Stimulated activated CD4-positive, alpha-beta T cell treated with anti-CD3 and anti-CD28 coated beads, TNF-alpha, amount 100 ng/mL, for 1 hour (primary cell): Measurements from ENCODE around the gene ARRB1.
"Not testable (repeated sequence)": the region's sequence is repeated elsewhere in the genome, so short reads cannot be mapped to it uniquely, and the experiment has no call there.

Experiments used
- DNase-seq, 3 donors: peaks; one replicate each; pipeline ENCODE4 v3.0.0-alpha.2; 2020; ENCODE audit warnings: low read depth in 3 of 3, low spot score in 1 of 3

Gene ARRB1

GRCh38 chr11:75277991-75278790, 73.3 kb downstream of the ARRB1 start:
- no peak for DNase-seq

- no peak for DNase-seq
These were observed 74.2 kb downstream of the ARRB1 start for GRCh38 chr11:75277211-75277805.

- DNase-seq: no peak
These were observed 74.8 kb downstream of the ARRB1 start for GRCh38 chr11:75276686-75277085.

DNA sequence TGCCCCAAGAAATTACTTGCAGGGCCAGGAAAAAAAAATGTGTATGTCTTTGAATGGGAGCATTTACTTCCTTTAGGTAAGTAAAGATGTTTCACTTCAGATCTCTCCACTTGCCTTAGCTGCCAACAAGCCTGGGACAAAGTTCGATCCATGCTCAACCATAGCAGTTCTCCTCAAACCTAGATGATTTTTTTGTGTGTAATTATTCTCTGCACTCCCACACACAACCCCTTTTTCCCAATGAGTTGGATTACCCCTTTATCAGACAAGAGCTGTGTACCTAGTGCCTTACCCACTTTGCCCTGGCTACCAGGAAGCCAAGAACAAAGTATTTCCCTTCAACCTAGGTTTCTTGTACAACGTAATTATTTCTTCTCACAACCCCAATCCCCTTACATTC, 75.3 kb downstream of the ARRB1 start:
- no peak for DNase-seq

DNA sequence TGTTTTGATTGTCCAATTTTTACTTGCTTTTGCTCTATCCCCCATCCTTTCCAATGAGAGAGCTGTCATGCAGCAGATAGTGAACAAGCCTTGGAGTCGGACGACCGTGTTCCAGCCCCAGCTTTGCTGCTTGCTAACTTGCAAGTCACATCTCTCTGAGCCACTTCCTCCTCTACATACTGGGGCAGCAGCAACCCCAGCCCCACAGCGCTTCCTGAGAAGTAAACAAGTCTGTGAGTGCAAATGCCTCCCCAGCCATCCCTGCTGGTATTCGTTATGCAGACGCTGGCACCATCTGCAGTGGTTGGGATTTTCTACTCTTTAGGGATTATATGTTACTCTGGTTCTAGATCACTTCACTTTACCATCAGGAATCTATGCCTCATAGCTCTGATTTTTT, 75.9 kb downstream of the ARRB1 start:
- DNase-seq: peak; percentile 31 to 58 (median 56)

- DNase-seq: not testable (repeated sequence)
These were observed 76.7 kb downstream of the ARRB1 start for GRCh38 chr11:75274716-75275115.

DNA sequence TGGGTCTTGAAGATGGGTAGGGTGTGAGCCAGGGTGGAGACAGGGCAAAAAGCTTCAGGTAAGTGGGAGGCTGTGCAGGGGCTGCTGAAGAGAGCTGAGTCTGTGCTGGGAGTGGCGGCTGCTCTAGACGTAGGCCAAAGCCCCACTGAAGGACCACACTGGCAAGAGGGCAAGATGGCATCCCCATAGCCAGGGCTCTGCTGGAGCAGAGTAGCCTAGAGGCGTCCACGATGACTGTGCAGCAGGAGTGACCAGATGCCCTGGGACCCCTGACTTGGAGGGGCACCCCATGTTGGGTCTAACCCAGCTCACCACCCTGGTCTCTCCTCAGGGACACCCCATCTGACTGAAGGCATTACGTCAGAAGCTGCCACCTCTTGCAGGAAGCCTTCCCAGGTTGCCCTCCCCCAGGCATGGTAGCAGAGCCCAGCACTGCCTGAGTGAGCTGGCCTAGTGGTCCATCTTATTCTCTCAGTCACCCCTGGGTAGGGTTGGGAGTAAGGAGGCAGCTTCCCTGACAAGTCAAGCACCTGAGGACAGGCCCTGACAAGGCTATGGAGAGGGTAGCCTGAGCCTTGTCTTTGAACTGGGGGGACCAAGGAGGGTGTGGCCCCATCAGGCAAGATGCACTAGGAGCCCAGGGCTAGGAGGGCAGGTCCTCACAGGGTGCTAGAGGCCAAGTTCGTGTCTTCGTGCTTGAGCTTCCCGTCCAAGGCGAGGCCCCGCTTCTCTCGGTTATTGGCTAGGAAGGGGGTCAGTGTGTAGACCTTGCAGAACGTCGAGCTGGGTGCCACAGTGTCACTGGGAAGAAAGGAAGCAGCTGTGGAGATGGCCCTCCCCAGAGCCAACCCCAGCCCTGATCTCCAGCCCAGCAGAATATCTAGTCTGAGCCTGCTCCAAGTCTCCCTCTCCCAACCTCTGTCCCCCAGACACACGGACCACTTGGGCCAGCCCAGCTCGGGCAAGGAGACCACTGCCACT, 77.8 kb downstream of the ARRB1 start:
- DNase-seq: no peak

GRCh38 chr11:75272821-75273301, 78.6 kb downstream of the ARRB1 start:
- DNase-seq: no peak

DNA sequence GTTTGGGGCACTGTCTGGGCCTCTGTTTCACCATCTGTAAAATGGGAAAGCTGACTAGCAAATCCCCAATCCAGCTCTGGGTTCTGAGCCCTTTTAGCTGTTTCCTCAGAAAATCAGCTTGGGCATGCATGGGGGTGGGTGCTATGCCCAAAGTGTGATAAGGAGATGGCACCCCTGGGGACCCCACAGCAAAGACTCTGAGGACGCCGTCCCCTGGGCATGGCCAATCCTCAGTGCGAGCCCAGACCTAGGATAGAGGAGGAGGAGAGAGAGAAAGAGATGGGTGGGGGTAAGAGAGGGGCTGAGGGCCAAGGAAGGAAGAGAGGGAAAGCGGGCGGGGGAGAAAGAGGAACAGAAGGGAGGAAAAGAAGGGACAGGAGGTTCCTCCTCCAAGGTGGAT, 79.1 kb downstream of the ARRB1 start:
- no peak for DNase-seq

GRCh38 chr11:75271730-75272129, 79.7 kb downstream of the ARRB1 start:
- no peak for DNase-seq

DNA sequence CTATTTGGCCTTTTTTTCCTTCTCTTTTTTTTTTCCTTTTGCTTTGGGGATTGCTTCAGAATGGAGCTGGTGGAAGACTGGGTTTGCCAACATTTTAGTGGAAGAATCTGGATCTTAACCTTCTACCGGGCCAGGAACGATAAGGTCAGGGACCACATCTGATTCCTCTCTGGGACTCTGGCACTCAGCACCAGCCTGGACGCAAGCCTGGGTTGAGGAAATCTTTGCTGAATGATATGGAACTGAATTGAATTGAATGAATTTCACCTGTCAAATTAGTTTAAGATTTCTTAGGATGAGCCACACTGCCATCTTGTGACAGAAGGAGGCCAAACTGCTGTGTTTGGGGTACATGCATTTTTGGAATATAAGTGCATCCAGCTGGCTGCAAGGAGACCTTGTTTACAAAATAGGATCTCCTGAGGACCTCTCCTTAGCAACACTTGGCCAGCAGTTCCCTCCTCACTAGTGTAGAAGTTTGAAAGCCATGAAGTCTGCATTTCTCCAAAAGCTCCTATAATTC, 80.5 kb downstream of the ARRB1 start:
- DNase-seq: no peak

DNA sequence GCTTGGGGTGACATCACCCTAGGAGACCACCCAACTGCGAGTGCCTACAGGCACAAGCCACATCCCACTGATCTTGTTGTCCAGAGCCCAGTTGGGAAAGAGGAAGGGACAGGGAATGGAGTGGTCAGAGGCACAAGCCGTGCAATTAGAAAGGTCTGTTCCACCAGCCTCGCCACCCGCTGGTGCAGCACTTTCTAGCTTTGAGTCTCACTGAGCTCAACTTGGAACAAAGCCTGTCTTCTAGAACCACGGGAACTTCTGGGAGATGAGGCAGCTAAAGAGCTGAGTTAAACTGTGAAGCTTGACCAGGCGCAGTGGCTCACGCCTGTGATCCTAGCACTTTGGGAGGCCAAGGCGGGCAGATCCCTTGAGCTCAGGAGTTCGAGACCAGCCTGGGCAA, 81.6 kb downstream of the ARRB1 start:
- no peak for DNase-seq

DNA sequence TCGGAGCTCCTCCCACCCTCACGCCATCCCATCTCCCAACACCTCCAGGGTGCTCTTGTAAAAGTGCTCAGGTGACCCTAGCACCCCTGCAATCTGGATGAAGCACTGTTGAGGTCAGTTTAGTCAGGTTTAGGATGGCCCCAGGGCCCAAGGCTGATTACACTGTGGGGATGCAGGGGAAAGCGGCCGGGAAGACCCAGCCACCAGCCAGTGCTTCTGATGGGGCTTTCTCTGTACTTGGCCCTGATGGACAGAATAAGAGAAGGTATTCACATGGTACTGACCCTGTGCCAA, 82.1 kb downstream of the ARRB1 start:
- DNase-seq: no peak

DNA sequence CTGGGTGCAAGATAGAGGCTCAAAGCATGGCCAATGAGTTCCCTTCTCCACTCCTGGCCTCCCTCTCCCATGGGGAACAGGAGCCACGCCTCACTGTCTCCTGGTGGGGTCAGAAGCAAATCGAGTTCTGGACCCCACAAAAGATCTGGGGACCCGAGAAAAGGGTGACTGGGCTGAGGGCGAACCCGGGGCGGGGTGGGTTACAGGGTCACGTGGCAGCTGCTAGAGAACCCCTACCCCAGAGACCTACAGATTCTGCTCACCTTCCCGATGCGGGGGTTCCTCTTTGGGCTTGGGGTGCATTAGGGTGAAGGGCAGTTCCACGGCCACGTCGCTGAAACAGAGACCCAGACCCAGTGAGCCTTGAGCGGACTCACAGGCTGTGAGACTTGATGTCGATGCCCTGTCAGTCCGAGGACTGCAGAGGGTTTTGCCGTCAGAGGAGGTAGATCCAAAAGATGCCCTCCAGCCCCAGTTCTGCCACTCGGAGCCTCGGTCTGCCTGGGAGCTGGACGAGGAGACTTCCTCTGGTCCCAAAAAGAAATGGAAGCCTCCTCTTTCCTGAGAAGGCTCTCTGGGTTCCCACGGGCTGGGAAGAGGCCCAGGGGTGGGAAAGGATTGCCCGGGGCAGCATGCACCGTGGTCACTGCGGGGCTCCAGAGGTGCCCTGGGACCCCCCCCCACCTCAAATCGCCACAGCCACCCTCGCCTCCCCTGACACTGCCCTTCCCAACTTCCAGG, 82.7 kb downstream of the ARRB1 start:
- no peak for DNase-seq

- DNase-seq: no peak
These were observed 84.1 kb downstream of the ARRB1 start for GRCh38 chr11:75267171-75267970.

GRCh38 chr11:75265851-75266531, 85.5 kb downstream of the ARRB1 start:
- DNase-seq: no peak

DNA sequence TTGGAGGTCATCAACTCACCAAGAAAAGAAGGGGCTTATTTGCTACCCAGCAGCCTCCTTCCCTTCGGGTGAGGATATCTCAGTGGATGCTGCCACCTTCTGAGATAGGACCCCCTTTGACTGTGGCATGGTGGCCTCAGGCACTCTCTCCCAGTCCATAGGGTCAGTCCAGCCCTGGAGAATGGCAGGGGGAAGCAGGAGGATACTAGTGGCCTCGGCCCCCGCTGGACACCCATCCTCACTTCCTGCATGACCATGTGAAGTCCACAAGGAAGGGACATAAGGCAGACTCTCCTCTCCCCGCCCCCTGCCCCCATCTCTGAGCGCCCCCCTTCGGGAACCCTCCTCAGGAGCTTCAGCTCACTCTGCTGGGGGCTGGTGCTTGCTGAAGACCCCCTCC, 86.5 kb downstream of the ARRB1 start:
- DNase-seq: no peak

GRCh38 chr11:75264356-75264755, 87.1 kb downstream of the ARRB1 start:
- no peak for DNase-seq

- no peak for DNase-seq
These were observed 87.5 kb downstream of the ARRB1 start for GRCh38 chr11:75263944-75264349.
